Glomerular visceral epithelial cell (primary cell): Measurements from ENCODE around the gene ZNF804B.

Experiments used
- DNase-seq: peaks from one replicate; pipeline ENCODE4 v3.0.0-alpha.2; 2016; ENCODE audit errors: extremely low spot score

ZNF804B gene

DNA sequence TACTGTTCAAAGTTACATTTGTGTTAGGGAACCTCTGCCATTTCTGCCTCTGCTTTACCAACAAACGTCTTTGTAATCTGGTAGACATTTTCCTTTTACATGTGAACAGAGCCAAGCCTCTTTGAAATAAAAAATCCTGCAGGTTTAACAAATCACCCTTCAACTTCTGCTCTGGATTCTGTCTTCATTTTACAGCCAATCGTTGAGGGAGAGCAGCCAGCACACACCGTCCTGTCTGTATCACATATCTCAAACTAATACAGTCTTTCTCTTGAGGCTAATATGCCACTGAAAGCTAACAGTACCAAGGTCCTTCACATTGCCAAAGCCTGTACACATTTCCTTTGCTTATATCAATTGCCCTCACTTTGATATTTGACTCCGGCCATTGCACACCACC is 504.6 kb downstream of the ZNF804B start:
- no peak for DNase-seq

DNA sequence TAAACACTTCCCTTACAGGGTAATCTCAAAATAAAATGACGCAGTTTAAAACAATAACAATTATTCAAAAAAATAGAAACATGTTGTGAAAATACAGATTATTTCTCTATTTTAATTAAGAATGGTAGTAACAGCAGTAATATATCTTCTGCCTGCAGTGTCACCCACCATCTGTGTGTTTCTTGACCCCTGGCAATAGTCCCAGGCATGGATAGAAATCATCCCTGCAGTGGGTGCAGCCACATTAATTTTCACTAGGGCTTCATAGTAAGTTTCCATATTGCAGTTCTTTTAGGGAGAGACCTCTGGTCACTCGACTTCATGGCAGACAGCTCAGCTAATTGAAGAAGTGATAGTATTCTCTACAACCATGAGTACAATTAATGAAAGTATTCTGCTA is 506.1 kb downstream of the ZNF804B start:
- no peak for DNase-seq

DNA sequence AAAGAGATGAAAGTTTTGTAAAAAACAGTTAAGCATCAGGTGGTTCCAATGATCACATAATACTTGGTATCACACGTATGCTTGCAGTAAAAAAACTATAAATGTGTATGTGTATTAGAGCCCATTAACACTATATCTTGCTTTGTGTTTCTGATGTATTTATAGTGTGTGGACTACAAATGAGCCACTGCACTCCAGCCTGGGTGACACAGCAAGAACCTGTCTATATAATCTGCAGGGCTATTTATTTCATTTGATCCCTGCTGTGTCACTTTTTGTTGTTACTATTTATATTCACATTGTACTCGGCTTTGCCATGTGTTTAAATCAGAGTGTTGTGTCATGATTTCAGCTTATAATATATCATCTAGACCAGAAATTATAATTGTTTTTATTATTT is 523.8 kb downstream of the ZNF804B start:
- no peak for DNase-seq

DNA sequence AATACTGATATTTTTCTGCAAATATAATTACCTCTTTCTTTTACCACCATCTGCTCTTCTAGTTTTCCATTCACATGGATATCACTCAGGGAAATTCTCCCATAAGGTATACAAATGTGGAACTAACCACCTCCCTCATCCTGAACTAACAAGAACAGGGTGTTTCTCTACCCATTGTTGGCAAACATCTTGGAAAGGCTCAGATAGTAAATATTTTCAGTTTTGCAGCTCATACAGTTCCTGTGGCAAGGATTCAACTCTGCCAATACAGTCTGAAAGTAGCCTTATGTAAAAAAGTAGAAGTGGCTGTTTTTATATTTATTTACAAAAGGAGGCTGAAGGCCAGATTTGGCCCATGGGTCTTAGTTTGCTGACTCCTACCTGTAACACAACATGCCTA is 549.0 kb downstream of the ZNF804B start:
- DNase-seq = no peak

DNA sequence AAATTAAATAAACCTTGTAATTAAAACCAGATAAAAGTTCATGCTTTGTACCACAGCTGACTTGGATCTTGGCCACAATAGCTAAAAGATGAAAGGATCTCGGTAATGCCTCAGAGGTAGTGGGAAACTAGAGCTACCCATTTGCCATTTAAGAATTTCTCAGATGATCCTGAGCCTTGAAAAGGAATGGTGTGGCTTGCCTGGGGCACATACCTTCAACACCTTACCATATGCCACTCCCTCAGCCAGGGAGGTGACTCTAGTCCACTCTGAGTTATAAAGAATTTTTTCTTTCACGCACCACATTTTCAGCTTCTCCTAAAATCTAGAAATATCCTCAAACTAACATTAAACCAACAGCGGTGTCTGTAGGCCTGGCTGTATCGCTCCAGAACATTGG is 552.4 kb downstream of the ZNF804B start:
- no peak for DNase-seq

DNA sequence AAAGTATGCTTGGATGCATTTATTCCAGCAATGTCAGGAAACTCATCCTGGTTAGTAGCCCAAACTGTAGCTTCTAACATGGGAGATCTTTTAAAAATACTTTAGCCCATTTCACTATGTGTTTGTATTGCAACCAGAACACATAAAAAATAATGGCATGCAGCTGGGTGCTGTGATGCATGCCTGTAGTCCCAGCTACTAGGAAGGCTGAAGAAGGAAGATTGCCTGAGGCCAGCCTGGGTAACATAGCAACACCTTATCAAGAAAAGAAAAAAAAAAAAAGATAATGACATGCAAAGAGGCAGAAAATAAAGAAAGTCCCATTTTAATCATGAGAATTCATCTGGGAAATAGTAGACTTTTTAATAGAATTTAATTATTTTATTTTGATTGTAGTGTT is 553.1 kb downstream of the ZNF804B start:
- DNase-seq = no peak

DNA sequence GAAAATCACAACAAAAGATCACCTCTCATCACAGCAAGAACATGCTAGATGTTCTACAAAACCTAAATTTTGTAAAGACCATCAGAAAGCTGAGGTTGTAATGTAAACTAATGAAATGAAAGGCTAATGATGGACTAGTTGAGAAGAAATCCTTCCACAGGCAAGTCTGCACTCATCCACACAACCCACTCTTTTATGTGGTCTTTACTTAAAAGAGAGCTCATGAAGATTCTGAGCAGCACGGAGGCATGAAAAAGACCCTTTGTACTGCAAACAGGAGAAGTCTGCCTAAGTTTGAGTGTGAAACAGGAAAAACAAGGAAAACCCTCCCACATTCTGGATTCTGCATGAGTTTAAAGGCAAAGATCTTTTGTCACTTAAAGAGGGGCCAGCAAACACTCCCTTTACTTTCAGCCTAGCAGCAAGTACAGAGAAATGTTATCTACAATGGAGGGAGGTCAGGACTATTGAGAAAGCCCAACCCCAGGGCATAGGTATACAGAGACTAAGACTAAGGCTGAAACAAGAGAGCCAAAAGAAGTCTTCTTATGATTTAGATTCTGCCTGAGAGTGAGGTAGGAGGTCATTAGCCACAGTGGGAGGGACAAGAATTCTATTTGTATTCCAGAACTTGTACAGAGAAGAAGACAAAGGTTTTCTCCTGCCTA is 557.2 kb downstream of the ZNF804B start:
- no peak for DNase-seq

DNA sequence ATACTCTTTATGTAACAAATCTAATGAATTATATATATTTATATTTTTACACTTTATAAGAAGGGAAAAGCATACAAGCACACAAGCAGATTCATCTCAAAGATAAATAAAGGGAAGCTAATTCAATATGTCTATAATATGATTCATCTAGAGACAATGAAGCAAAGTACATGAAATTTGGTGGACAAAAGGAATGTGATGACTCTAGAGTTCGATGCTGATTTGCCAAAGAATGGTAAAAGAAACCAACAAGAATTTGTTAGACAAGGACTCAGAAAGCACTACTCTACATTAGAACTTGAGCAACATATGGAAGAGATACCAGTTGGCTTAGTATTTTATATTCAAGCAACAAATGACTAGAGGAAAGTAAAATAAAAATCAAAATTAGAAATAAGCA is 572.5 kb downstream of the ZNF804B start:
- DNase-seq = no peak

DNA sequence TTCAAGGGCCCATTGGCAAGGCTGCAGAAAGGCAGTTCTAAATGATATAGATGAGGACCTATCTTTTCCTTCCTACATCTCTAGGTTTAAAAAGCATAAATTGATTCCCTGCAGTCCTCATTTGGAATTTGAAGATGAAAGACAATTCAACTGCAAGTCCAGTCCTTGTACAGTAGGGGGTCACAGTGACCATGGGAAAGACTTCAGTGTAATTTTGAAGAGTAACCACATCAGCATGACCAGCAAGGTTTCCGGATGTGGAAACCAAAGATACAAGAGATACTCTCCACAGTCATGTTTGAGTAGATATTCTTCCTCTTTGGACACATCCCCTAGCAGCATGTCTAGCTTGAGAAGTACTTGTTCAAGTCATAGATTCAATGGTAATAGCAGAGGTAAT is 575.3 kb downstream of the ZNF804B start:
- no peak for DNase-seq

DNA sequence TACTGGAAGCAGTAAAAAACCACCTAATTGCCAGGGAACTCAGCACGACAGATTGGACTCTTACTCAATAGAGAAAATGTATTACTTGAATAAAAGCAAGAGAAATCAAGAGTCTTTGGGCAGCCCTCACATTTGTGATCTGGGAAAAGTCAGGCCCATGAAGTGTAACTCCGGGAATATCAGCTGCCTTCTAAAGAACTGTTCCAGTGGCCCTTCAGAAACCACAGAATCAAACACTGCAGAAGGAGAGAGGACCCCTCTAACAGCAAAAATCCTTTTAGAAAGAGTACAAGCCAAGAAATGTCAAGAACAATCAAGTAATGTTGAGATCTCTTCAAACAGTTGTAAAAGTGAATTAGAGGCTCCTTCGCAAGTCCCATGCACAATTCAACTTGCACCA is 576.0 kb downstream of the ZNF804B start:
- no peak for DNase-seq

DNA sequence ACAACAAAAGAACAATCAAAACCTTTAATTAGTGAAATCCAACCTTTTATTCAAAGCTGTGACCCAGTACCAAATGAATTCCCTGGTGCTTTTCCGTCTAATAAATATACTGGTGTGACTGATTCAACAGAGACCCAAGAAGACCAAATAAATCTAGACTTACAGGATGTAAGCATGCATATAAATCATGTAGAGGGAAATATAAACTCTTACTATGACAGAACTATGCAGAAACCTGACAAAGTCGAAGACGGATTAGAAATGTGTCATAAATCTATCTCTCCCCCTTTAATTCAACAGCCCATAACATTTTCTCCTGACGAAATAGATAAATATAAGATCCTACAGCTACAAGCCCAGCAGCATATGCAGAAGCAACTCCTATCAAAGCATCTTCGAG is 576.6 kb downstream of the ZNF804B start:
- no peak for DNase-seq

DNA sequence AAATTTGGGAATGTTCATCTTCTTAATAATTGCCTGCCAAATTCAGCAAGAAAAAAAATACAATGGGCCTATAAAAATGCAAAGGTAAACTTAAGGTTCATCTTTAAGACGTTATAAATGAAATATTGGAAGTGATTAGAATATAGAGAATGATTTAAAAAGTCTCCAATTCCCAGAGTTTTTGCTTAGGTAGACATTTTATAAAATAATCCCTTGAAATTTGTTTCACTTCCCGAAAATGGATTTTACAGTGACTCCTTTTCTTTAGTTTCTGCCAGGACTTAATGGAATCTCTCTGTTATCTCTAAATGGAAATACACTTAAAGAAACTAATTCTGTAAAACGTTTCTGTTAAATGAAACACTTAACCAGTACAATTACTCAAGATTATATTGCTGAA is 580.2 kb downstream of the ZNF804B start:
- no peak for DNase-seq

DNA sequence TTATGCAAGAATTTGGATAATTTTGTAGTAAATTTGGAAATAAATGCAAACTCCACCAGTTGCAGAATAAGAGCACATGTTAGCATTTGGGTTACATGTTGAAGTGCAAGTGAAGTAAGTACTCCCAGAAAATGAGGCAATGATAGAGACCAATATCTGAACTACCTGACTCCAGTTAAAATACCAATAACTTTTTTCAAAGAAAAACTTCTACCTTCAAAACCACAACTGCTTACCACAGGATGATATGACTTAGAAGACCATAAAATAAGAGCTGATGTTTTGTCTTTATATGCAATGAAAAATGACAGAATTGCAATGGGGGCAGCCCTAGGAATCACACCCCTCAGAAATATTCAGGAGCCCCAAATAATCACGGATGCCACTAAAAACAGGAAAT is 597.6 kb downstream of the ZNF804B start:
- DNase-seq = no peak

DNA sequence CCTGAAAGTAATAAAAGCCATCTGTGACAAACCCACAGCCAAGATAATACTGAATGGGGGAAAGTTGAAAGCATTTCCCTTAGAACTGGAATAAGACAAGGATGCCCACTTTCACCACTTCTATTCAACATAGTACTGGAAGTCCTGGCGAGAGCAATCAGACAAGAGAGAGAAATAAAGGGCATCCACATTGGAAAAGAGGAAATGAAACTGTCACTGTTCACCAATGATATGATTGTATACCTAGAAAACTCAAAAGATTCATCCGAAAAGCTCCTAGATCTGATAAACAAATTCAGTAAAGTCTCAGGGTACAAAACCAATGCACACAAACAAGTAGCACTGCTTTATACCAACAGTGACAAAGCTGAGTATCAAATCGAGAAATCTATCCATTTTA is 617.7 kb downstream of the ZNF804B start:
- DNase-seq = no peak

DNA sequence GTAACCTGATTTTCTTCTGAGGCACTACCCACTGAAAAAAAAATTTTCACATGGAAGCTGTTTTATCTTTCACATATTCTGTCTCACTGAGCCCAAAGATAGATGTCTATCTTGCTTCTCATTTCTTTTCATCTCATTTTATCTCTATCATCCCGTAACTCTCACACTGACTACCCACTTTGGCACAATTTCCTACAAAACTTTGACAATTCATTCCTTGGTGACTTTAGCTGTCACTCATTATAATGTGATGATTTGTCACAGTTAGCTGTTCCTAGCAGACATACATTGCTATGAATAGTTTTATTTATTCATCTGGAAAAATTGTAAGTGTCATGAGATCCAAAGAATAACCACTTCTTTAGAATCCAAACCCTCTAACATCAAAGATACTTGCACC is 625.9 kb downstream of the ZNF804B start:
- DNase-seq = no peak
